HepG2 (cell line): ENCODE results near the gene GRIFIN.

Experiments used
- ARID2 ChIP-seq: sonication (generic); formaldehyde crosslinking; IDR thresholded peaks from 2 replicates; pipeline ENCODE4 v1.8.1; 2022; ENCODE audit warnings: mild to moderate bottlenecking, missing genetic modification reagents, borderline replicate concordance
- CC2D1A ChIP-seq: sonication (generic); formaldehyde crosslinking; IDR thresholded peaks from 2 replicates; pipeline ENCODE4 v1.8.1; 2023; ENCODE audit warnings: mild to moderate bottlenecking, missing genetic modification reagents
- EP300 ChIP-seq, 3 experiments: sonication (generic) in 1 of 3; formaldehyde crosslinking in 1 of 3; IDR thresholded peaks; 2 replicates each; pipeline versions ENCODE4 v1.5.1 to v1.6.1; 2011 to 2020; ENCODE audit warnings: low read depth in 2 of 3, low read length in 2 of 3, borderline replicate concordance in 1 of 3, improper control_type of control experiment in 1 of 3, mild to moderate bottlenecking in 1 of 3, missing genetic modification reagents in 1 of 3, moderate library complexity in 1 of 3
- MEIS1 ChIP-seq: sonication (generic); formaldehyde crosslinking; IDR thresholded peaks from 2 replicates; pipeline ENCODE4 v1.9.0; 2021; ENCODE audit warnings: mild to moderate bottlenecking, missing genetic modification reagents, moderate library complexity, borderline replicate concordance
- NFE2L2 ChIP-seq: fragments of 150-350 bp; IDR thresholded peaks from 2 replicates; pipeline ENCODE4 v1.6.1; 2014; ENCODE audit warnings: low read length
- SRF ChIP-seq: IDR thresholded peaks from 2 replicates; pipeline ENCODE4 v1.6.1; 2011; ENCODE audit warnings: mild to moderate bottlenecking, low read depth, low read length, moderate library complexity
- STAG1 ChIP-seq: sonication (generic); formaldehyde crosslinking; IDR thresholded peaks from 2 replicates; pipeline ENCODE4 v1.4.0; 2020; ENCODE audit warnings: missing genetic modification reagents
- TFDP2 ChIP-seq: sonication (generic); formaldehyde crosslinking; IDR thresholded peaks from 2 replicates; pipeline ENCODE4 v1.4.0; 2020; ENCODE audit warnings: missing genetic modification reagents
- ZNF484 ChIP-seq: sonication (generic); formaldehyde crosslinking; IDR thresholded peaks from 2 replicates; pipeline ENCODE4 v1.5.1; 2020; ENCODE audit warnings: mild to moderate bottlenecking, low read depth, missing genetic modification reagents, borderline replicate concordance
- ZNF839 ChIP-seq: sonication (generic); formaldehyde crosslinking; IDR thresholded peaks from 2 replicates; pipeline ENCODE4 v1.4.0; 2020; ENCODE audit warnings: missing genetic modification reagents, mild to moderate bottlenecking, borderline replicate concordance
- TF ChIP-seq, protein P1 (sequence below): sonication (generic); formaldehyde crosslinking; IDR thresholded peaks from 2 replicates; pipeline ENCODE4 v1.5.0; 2020; ENCODE audit warnings: mild to moderate bottlenecking, missing genetic modification reagents

GRCh38 chr7:2504889-2505375 lies 28.7 kb upstream of the GRIFIN start:
- no peak for TF ChIP-seq NFE2L2
- TF ChIP-seq MEIS1 (CRISPR knock-in tag), result no peak
- no peak for TF ChIP-seq STAG1
- TF ChIP-seq, protein P1, sequence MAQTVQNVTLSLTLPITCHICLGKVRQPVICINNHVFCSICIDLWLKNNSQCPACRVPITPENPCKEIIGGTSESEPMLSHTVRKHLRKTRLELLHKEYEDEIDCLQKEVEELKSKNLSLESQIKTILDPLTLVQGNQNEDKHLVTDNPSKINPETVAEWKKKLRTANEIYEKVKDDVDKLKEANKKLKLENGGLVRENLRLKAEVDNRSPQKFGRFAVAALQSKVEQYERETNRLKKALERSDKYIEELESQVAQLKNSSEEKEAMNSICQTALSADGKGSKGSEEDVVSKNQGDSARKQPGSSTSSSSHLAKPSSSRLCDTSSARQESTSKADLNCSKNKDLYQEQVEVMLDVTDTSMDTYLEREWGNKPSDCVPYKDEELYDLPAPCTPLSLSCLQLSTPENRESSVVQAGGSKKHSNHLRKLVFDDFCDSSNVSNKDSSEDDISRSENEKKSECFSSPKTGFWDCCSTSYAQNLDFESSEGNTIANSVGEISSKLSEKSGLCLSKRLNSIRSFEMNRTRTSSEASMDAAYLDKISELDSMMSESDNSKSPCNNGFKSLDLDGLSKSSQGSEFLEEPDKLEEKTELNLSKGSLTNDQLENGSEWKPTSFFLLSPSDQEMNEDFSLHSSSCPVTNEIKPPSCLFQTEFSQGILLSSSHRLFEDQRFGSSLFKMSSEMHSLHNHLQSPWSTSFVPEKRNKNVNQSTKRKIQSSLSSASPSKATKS (CRISPR knock-in tag), result no peak
- TF ChIP-seq EP300 (IDR thresholded peaks at IDR 0.05; ENCODE audit: low read depth in 2 of 2, low read length in 2 of 2), result no peak
- no peak for TF ChIP-seq EP300 (CRISPR knock-in tag; IDR thresholded peaks at IDR 0.05; ENCODE audit: borderline replicate concordance)
- TF ChIP-seq TFDP2, result no peak
- TF ChIP-seq CC2D1A (CRISPR knock-in tag), result no peak
- TF ChIP-seq ZNF839 (CRISPR knock-in tag), result no peak
- TF ChIP-seq ARID2 (CRISPR knock-in tag), result no peak
- TF ChIP-seq ZNF484, result no peak
- TF ChIP-seq SRF, result no peak
